Osteoblast (primary cell): ENCODE data around the gene ARID3A. TPM values are rescaled to one million over a fixed set of nuclear protein-coding genes. Genes with fewer than 3 reads are reported as not detected.
A peak's percentile ranks its signal among the peaks of the same experiment; 100 is the strongest.

ENCODE experiments used
- DNase-seq: peaks from one replicate; pipeline ENCODE4 v3.0.0; 2011; ENCODE audit warnings: low spot score, mixed read lengths; ENCODE audit not compliant: insufficient read length; ENCODE audit errors: missing footprints
- H2AFZ ChIP-seq: 2 replicates; pipeline ENCODE4 v1.6.0; 2011; ENCODE audit warnings: mild to moderate bottlenecking, low read length
- H3K27ac ChIP-seq: 2 replicates; pipeline ENCODE4 v1.5.1; 2011; ENCODE audit warnings: mild to moderate bottlenecking, low read depth, low read length, moderate library complexity
- H3K27me3 ChIP-seq: 2 replicates; pipeline ENCODE4 v1.6.0; 2012; ENCODE audit warnings: mild to moderate bottlenecking, control low read depth, inconsistent platforms, low read length, moderate library complexity; ENCODE audit not compliant: insufficient read depth
- H3K36me3 ChIP-seq: 2 replicates; pipeline ENCODE4 v1.5.1; 2011; ENCODE audit warnings: mild to moderate bottlenecking, low read length, control low read depth, moderate library complexity; ENCODE audit not compliant: insufficient read depth
- H3K4me1 ChIP-seq: 2 replicates; pipeline ENCODE4 v1.5.1; 2011; ENCODE audit warnings: mild to moderate bottlenecking, low read length, control low read depth, moderate library complexity; ENCODE audit not compliant: insufficient read depth
- H3K4me2 ChIP-seq: 2 replicates; pipeline ENCODE4 v1.6.0; 2011; ENCODE audit warnings: mild to moderate bottlenecking, low read length; ENCODE audit not compliant: insufficient read depth
- H3K4me3 ChIP-seq: fragments of 200-600 bp; sonication (generic); 3 replicates; pipeline ENCODE4 v1.5.1; 2012; ENCODE audit warnings: mild to moderate bottlenecking, low read length, inconsistent platforms; ENCODE audit not compliant: insufficient read depth
- H3K79me2 ChIP-seq: 2 replicates; pipeline ENCODE4 v1.6.0; 2012; ENCODE audit warnings: mild to moderate bottlenecking, low read length, control low read depth, inconsistent platforms; ENCODE audit not compliant: insufficient read depth
- H3K9me3 ChIP-seq: 2 replicates; pipeline ENCODE4 v1.5.1; 2011; ENCODE audit warnings: low read depth, low read length, control low read depth
- H4K20me1 ChIP-seq: 2 replicates; pipeline ENCODE4 v1.6.0; 2012; ENCODE audit warnings: mild to moderate bottlenecking, low read length, control low read depth; ENCODE audit not compliant: insufficient read depth
- CTCF ChIP-seq: IDR thresholded peaks from 2 replicates; pipeline ENCODE4 v1.5.1; 2011; ENCODE audit warnings: mild to moderate bottlenecking, low read depth, low read length, moderate library complexity; ENCODE audit errors: extremely low read depth
- total RNA-seq: library from RNA; depleted of rRNA; stranded (reverse); fragments of >200 nt; gene quantifications from 2 replicates; pipeline ENCODE4 v1.2.3, GENCODE V29; 2012

ARID3A gene
- total RNA-seq, 1 donor: 21.7 TPM

- Histone ChIP-seq H3K4me3 (no peak overlapping the region), H3K27me3 (no peaks in the 10 kb centered on the region), H3K9me3 (no peaks in the 10 kb centered on the region), H4K20me1 (peaks cover 37% of the 10 kb centered on the region), H3K36me3 (no peaks in the 10 kb centered on the region), H3K79me2 (peaks cover 58% of the 10 kb centered on the region), H3K4me2 (no peak overlapping the region), H3K27ac (no peak overlapping the region), H2AFZ (no peak overlapping the region), H3K4me1 (peaks cover 4% of the 10 kb centered on the region)
- DNase-seq: peak; percentile 81
- TF ChIP-seq CTCF: no peak
Measured at GRCh38 chr19:907183-907853, 18.5 kb upstream of the ARID3A start.

GRCh38 chr19:911197-912033, 14.4 kb upstream of the ARID3A start:
- Histone ChIP-seq H3K27ac (no peak overlapping the region), H3K36me3 (no peaks in the 10 kb centered on the region), H3K4me1 (peaks cover 10% of the 10 kb centered on the region), H3K79me2 (peaks cover 42% of the 10 kb centered on the region), H2AFZ (no peak overlapping the region), H3K4me2 (no peak overlapping the region), H3K9me3 (no peaks in the 10 kb centered on the region), H3K4me3 (peak overlapping the region; percentile 48), H3K27me3 (no peaks in the 10 kb centered on the region), H4K20me1 (peaks cover 22% of the 10 kb centered on the region)
- peak; percentile 86 for DNase-seq
- TF ChIP-seq CTCF: no peak

GRCh38 chr19:912181-913079, 13.4 kb upstream of the ARID3A start:
- Histone ChIP-seq H3K9me3 (no peaks in the 10 kb centered on the region), H3K4me3 (peak overlapping the region; percentile 85), H3K36me3 (no peaks in the 10 kb centered on the region), H3K27me3 (peaks cover 9% of the 10 kb centered on the region), H2AFZ (peak overlapping the region; percentile 56), H3K4me2 (peak overlapping the region; percentile 53), H3K27ac (no peak overlapping the region), H4K20me1 (peaks cover 17% of the 10 kb centered on the region), H3K79me2 (peaks cover 34% of the 10 kb centered on the region), H3K4me1 (peaks cover 10% of the 10 kb centered on the region)
- no peak for TF ChIP-seq CTCF
- DNase-seq: peak; percentile 93
